Smooth muscle cell (in vitro differentiated cells): Measurements from ENCODE around the gene FYCO1. TPM values are rescaled to one million over a fixed set of nuclear protein-coding genes. Genes with fewer than 3 reads are reported as not detected.

Experiments
- DNase-seq: peaks from one replicate; lab custom pipeline; 2025; ENCODE audit not compliant: unreplicated experiment; lab: John Stamatoyannopoulos, UW
- H2AFZ ChIP-seq: fragments of 200-600 bp; sonication (generic); 2 replicates; pipeline ENCODE4 v1.6.0; 2016; ENCODE audit warnings: antibody characterized with exemption, low read depth, mild to moderate bottlenecking
- H3F3A ChIP-seq: fragments of 200-600 bp; sonication (generic); 2 replicates; pipeline ENCODE4 v1.6.0; 2017; ENCODE audit warnings: antibody characterized with exemption, low read depth
- H3K27ac ChIP-seq: fragments of 200-600 bp; sonication (generic); 2 replicates; pipeline ENCODE4 v1.5.1; 2016; ENCODE audit warnings: low read depth, mild to moderate bottlenecking
- H3K27me3 ChIP-seq: fragments of 200-600 bp; sonication (generic); 2 replicates; pipeline ENCODE4 v1.6.1; 2016; ENCODE audit warnings: low read depth, mild to moderate bottlenecking
- H3K36me3 ChIP-seq: fragments of 200-600 bp; sonication (generic); 2 replicates; pipeline ENCODE4 v1.5.1; 2016; ENCODE audit warnings: low read depth
- H3K4me1 ChIP-seq: fragments of 200-600 bp; sonication (generic); 2 replicates; pipeline ENCODE4 v1.5.1; 2016; ENCODE audit warnings: low read depth
- H3K4me2 ChIP-seq: fragments of 200-600 bp; sonication (generic); 2 replicates; pipeline ENCODE4 v1.6.0; 2016; ENCODE audit warnings: mild to moderate bottlenecking
- H3K4me3 ChIP-seq: fragments of 200-600 bp; sonication (generic); 2 replicates; pipeline ENCODE4 v1.5.1; 2016; ENCODE audit warnings: mild to moderate bottlenecking
- H3K79me2 ChIP-seq: fragments of 200-600 bp; sonication (generic); 2 replicates; pipeline ENCODE4 v1.6.0; 2016; ENCODE audit warnings: low read depth, mild to moderate bottlenecking
- H3K9ac ChIP-seq: fragments of 200-600 bp; sonication (generic); 2 replicates; pipeline ENCODE4 v1.6.0; 2016; ENCODE audit warnings: low read depth
- H3K9me3 ChIP-seq: fragments of 200-600 bp; sonication (generic); replicated peaks from 2 replicates; pipeline ENCODE4 v1.5.1; 2016; ENCODE audit warnings: low read depth
- H4K20me1 ChIP-seq: fragments of 200-600 bp; sonication (generic); 2 replicates; pipeline ENCODE4 v1.6.0; 2016; ENCODE audit warnings: low read depth
- WGBS: methylation state at CpG from one replicate; pipeline ENCODE4 v1.1.7; 2016; ENCODE audit warnings: low lambda C conversion rate; 5-methylcytosine and 5-hydroxymethylcytosine counted together
- polyA plus RNA-seq: library from polyadenylated mRNA; unstranded; fragments of >200 nt; fragmentation: Nextera tagmentation; extraction: Ambion mirVana; gene quantifications from 2 replicates; pipeline ENCODE4 v1.2.1, GENCODE V29; 2016
- total RNA-seq: library from RNA; depleted of rRNA; stranded (reverse); fragments of >200 nt; gene quantifications from 2 replicates; pipeline ENCODE4 v1.2.3, GENCODE V29; 2014
- TF ChIP-seq, protein P1 (sequence below): fragments of 200-600 bp; sonication (generic); IDR thresholded peaks from 2 replicates; pipeline ENCODE4 v1.5.1; 2017; ENCODE audit warnings: borderline replicate concordance, mild to moderate bottlenecking, antibody characterized with exemption; ENCODE audit not compliant: insufficient read depth, poor library complexity, severe bottlenecking

FYCO1 gene
- total and polyA plus RNA-seq, 2 experiments from 2014 or later = 7.4 to 20.9 TPM

GRCh38 chr3:45906681-45907407 is 88.8 kb downstream of the FYCO1 start:
- Histone ChIP-seq H3K4me2 (peak overlapping the region; percentile 67), H3F3A (no peaks in the 10 kb centered on the region), H3K9me3 (no peaks in the 10 kb centered on the region), H3K27me3 (no peaks in the 10 kb centered on the region), H2AFZ (no peak overlapping the region), H3K4me3 (no peak overlapping the region), H4K20me1 (no peaks in the 10 kb centered on the region), H3K79me2 (no peaks in the 10 kb centered on the region), H3K27ac (peak overlapping the region; percentile 88), H3K4me1 (no peaks in the 10 kb centered on the region), H3K36me3 (no peaks in the 10 kb centered on the region), H3K9ac (peak overlapping the region; percentile 54)
- no peak for DNase-seq
- TF ChIP-seq, protein P1, sequence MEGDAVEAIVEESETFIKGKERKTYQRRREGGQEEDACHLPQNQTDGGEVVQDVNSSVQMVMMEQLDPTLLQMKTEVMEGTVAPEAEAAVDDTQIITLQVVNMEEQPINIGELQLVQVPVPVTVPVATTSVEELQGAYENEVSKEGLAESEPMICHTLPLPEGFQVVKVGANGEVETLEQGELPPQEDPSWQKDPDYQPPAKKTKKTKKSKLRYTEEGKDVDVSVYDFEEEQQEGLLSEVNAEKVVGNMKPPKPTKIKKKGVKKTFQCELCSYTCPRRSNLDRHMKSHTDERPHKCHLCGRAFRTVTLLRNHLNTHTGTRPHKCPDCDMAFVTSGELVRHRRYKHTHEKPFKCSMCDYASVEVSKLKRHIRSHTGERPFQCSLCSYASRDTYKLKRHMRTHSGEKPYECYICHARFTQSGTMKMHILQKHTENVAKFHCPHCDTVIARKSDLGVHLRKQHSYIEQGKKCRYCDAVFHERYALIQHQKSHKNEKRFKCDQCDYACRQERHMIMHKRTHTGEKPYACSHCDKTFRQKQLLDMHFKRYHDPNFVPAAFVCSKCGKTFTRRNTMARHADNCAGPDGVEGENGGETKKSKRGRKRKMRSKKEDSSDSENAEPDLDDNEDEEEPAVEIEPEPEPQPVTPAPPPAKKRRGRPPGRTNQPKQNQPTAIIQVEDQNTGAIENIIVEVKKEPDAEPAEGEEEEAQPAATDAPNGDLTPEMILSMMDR = peak; percentile 41
- 60% methylated on average over 9 of the region's 9 CpGs for WGBS

GRCh38 chr3:45905755-45906154 is 89.9 kb downstream of the FYCO1 start:
- Histone ChIP-seq H3K4me2 (no peak overlapping the region), H3K4me1 (no peaks in the 10 kb centered on the region), H3K79me2 (no peaks in the 10 kb centered on the region), H3F3A (no peaks in the 10 kb centered on the region), H2AFZ (no peak overlapping the region), H3K36me3 (no peaks in the 10 kb centered on the region), H3K27ac (no peak overlapping the region), H4K20me1 (no peaks in the 10 kb centered on the region), H3K4me3 (no peak overlapping the region), H3K27me3 (no peaks in the 10 kb centered on the region), H3K9ac (no peak overlapping the region), H3K9me3 (no peaks in the 10 kb centered on the region)
- DNase-seq = no peak
- TF ChIP-seq, protein P1 = no peak
- WGBS = 85% methylated on average over 3 of the region's 3 CpGs

GRCh38 chr3:45904931-45905330 is 90.7 kb downstream of the FYCO1 start:
- DNase-seq = no peak
- no peaks in the 10 kb centered on the region for H3F3A ChIP-seq
- no peaks in the 10 kb centered on the region for H4K20me1 ChIP-seq
- no peaks in the 10 kb centered on the region for H3K27me3 ChIP-seq
- no peaks in the 10 kb centered on the region for H3K9me3 ChIP-seq
- H3K9ac ChIP-seq = no peak overlapping the region
- no peak overlapping the region for H3K4me2 ChIP-seq
- H3K27ac ChIP-seq = no peak overlapping the region
- no peaks in the 10 kb centered on the region for H3K4me1 ChIP-seq
- no peaks in the 10 kb centered on the region for H3K36me3 ChIP-seq
- H2AFZ ChIP-seq = no peak overlapping the region
- H3K4me3 ChIP-seq = no peak overlapping the region
- no peaks in the 10 kb centered on the region for H3K79me2 ChIP-seq
- TF ChIP-seq, protein P1 = no peak
- WGBS = 88% methylated on average over 3 of the region's 3 CpGs

GRCh38 chr3:45896956-45897355 is 98.7 kb downstream of the FYCO1 start:
- WGBS = 12% methylated on average over 3 of the region's 3 CpGs
- H3K36me3 ChIP-seq = no peaks in the 10 kb centered on the region
- H3K9ac ChIP-seq = no peak overlapping the region
- H3K79me2 ChIP-seq = no peaks in the 10 kb centered on the region
- H2AFZ ChIP-seq = no peak overlapping the region
- TF ChIP-seq, protein P1 = no peak
- peak overlapping the region; percentile 60 for H3K27ac ChIP-seq
- H3K9me3 ChIP-seq = no peaks in the 10 kb centered on the region
- no peaks in the 10 kb centered on the region for H3F3A ChIP-seq
- H3K4me3 ChIP-seq = no peak overlapping the region
- no peaks in the 10 kb centered on the region for H4K20me1 ChIP-seq
- no peaks in the 10 kb centered on the region for H3K27me3 ChIP-seq
- H3K4me1 ChIP-seq = no peaks in the 10 kb centered on the region
- no peak for DNase-seq
- H3K4me2 ChIP-seq = peak overlapping the region; percentile 54
